GM10266 (cell line): ENCODE measurements around the gene UBLCP1.

ENCODE experiments used
- DNase-seq: peaks from one replicate; pipeline ENCODE4 v3.0.0; 2012; ENCODE audit errors: extremely low spot score
- TF ChIP-seq, protein P1 (sequence below): IDR thresholded peaks from 2 replicates; pipeline ENCODE4 v1.5.1; 2012; ENCODE audit warnings: mild to moderate bottlenecking, low read depth; ENCODE audit not compliant: control insufficient read depth, insufficient read depth; ENCODE audit errors: missing control alignments

Gene UBLCP1

DNA sequence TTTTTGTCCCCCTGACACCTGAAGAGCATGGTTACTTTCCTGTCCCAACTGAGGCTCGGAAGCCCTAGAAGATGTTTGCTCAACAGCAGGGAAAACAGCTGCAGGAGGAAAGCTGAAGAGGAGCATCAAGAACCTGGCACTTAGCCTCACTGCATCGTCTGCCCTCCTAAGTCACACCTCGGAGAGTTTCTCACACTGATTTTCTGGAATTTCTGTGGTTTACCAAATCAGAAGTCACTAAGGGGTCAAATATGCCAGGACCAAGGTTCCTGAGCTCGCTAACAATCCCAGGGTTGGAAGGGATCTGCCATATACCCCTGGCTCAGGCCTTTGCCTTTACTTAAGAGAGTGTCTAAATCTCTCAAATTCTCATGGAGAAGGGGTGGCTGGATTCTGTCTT, 61.9 kb downstream of the UBLCP1 start:
- TF ChIP-seq, protein P1, sequence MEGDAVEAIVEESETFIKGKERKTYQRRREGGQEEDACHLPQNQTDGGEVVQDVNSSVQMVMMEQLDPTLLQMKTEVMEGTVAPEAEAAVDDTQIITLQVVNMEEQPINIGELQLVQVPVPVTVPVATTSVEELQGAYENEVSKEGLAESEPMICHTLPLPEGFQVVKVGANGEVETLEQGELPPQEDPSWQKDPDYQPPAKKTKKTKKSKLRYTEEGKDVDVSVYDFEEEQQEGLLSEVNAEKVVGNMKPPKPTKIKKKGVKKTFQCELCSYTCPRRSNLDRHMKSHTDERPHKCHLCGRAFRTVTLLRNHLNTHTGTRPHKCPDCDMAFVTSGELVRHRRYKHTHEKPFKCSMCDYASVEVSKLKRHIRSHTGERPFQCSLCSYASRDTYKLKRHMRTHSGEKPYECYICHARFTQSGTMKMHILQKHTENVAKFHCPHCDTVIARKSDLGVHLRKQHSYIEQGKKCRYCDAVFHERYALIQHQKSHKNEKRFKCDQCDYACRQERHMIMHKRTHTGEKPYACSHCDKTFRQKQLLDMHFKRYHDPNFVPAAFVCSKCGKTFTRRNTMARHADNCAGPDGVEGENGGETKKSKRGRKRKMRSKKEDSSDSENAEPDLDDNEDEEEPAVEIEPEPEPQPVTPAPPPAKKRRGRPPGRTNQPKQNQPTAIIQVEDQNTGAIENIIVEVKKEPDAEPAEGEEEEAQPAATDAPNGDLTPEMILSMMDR, result no peak
- no peak for DNase-seq

DNA sequence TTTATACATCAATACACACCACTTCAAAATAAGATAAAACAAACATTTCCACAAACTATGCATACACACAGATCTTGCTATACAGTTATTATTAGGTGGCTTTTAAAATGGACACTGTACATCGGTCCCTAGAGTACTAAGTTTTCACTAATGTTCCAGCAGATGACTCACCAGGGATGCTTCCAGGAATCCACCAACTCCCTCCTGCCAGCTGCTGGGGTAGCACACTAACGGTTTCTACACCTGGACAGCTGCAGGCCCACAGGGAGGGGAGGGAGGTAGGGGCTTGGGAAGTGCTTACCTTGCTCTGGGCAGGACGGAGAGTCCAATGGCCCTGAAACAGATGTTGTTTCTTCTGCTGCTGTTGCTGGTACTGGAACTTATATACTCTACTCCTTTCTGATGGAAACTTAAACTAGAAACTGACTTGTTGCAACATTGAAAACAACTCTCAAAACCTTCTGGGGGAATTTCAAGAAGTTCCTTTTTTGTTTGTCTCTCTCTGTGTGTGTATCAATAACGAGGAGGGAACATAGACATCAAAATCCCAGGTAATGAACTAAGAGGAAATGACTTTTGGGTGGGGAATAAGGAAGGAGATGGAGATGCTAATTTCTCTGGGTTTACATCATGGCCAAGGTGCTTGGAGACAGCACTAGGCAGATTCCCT, 67.2 kb downstream of the UBLCP1 start, which contains the start of gene IL12B:
Gene IL12B (minus strand): TSS at position 357 of the 670 bp plus-strand sequence. CDS start 3,705 bp downstream, outside the sequence.
- TF ChIP-seq, protein P1, result no peak
- DNase-seq, result no peak

DNA sequence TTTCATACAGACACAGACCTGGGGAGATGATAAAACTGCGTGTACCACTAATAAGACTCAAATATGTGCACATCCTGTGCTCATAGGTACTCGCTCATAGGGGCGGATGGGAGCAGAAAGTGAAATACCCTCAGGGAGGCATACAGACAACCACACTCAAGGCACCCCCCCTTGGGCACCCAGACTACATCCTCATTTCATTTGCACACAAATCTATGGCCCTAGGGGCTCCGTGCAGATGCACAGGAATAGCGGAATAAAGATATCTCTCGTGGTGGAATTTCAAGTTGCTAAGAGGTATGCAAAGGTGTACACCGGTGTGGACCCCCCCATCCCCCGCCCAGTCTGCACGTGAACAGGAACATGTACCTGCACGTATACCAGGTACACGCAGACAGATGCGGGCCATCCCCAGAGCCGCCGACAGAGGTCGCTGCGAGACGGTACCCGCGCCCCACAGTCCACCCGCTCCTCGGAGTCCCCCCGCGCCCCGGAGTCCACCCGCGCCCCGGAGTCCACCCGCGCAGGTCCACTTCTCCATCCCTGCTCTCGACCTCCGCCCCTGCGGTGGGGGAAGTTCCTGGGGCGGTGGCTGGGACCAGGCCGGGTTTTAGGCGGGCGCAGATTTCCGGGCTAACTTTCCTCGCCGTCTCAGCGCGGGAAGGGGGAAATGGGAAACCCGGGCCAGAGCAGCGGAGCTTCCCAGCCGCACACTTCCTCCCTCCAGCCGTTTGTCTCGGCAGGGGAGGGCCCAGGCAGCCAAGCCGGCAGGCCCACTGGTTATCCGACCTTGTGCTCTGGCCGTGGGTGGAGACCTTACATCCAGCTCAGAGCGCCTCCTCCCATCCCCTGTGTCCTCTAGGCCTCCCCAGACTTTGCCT, 68.2 kb downstream of the UBLCP1 start:
- DNase-seq, result peak; percentile 67
- TF ChIP-seq, protein P1, result peak; percentile 85

DNA sequence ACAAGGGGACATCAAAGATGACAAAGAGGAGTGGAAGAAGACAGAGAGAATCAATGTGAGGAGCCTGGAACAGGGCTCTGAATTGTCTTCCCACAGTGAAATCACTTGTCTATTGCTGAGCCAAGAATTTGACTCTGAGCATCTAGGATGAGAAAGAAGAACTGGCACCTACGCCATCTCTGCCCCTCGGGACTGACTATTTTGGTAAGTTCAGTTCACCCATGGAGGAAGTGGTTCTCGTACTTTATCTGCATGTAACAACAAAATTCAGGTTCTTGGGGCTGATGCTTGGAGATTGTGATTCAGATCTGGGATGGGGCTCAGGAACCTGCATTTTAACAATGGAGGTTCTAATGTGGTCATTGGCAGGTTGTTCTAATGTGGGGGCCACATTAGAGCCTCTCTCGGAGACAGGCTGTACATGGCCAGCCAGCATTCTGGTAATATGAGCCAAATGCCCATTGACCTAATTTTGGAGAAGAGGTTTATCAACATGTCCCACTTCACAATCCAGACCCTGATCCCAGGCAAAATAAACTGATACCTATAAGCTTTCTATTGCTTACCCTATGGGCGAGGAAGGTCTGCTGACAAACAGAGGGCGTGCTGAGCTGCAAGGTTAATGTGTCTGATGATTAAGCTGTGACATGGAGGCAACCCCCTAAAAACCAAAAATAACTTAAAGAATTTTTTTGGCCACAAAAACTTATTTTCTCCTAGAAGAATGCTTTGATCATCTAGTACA, 69.9 kb downstream of the UBLCP1 start:
- no peak for DNase-seq
- TF ChIP-seq, protein P1, result peak; percentile 15

GRCh38 chr5:159333545-159333925, 70.4 kb downstream of the UBLCP1 start:
- TF ChIP-seq, protein P1, result no peak
- DNase-seq, result no peak
